K562 (cell line): ENCODE measurements around the gene PLD1. TPM values are rescaled to one million over a fixed set of nuclear protein-coding genes. Genes with fewer than 3 reads are reported as not detected.

Source experiments
- CEBPG ChIP-seq, 3 experiments: fragments of 200-800 bp in 1 of 3; sonication (Bioruptor generic) in 1 of 3; sonication (generic) in 1 of 3; formaldehyde crosslinking in 1 of 3; IDR thresholded peaks in 2 of 3; conservative IDR thresholded peaks in 1 of 3; 2 replicates each; pipeline versions ENCODE4 v1.6.1 to v1.8.0; 2016 to 2022; ENCODE audit warnings: missing compliant biosample characterization in 2 of 3, missing genetic modification characterization in 2 of 3, mild to moderate bottlenecking in 1 of 3, missing genetic modification reagents in 1 of 3
- E2F4 ChIP-seq: sonication (generic); formaldehyde crosslinking; IDR thresholded peaks from 2 replicates; pipeline ENCODE4 v1.8.0; 2022; ENCODE audit warnings: mild to moderate bottlenecking, low read depth, missing genetic modification reagents
- ETV1 ChIP-seq: fragments of 450-650 bp; conservative IDR thresholded peaks from 2 replicates; pipeline ENCODE4 v1.6.1; 2016; ENCODE audit warnings: missing genetic modification characterization, control low read depth, low read depth, missing compliant biosample characterization
- ETV6 ChIP-seq, 3 experiments: fragments of 150-350 bp in 1 of 3; sonication (generic) in 1 of 3; formaldehyde crosslinking in 1 of 3; IDR thresholded peaks; 2 replicates each; pipeline versions ENCODE4 v1.6.1 to v1.8.0; 2014 to 2022; ENCODE audit warnings: borderline replicate concordance in 2 of 3, low read depth in 2 of 3, antibody characterized with exemption in 1 of 3, low read length in 1 of 3, mild to moderate bottlenecking in 1 of 3, missing genetic modification reagents in 1 of 3
- FOXK2 ChIP-seq, 2 experiments: fragments of 450-650 bp; IDR thresholded peaks in 1 of 2; conservative IDR thresholded peaks in 1 of 2; 2 replicates each; pipeline ENCODE4 v1.6.1; 2016; ENCODE audit warnings: low read depth in 2 of 2, mild to moderate bottlenecking in 1 of 2
- FOXP1 ChIP-seq: sonication (generic); formaldehyde crosslinking; IDR thresholded peaks from 2 replicates; pipeline ENCODE4 v1.8.0; 2022; ENCODE audit warnings: mild to moderate bottlenecking, missing genetic modification reagents
- MEIS2 ChIP-seq: fragments of 450-650 bp; IDR thresholded peaks from 2 replicates; pipeline ENCODE4 v1.6.1; 2014; ENCODE audit warnings: mild to moderate bottlenecking; ENCODE audit not compliant: partially characterized antibody
- MLX ChIP-seq, 2 experiments: fragments of 450-650 bp in 1 of 2; sonication (generic) in 1 of 2; formaldehyde crosslinking; conservative IDR thresholded peaks; 2 replicates each; pipeline versions ENCODE4 v1.4.0 to v1.8.1; 2020 to 2022; ENCODE audit warnings: mild to moderate bottlenecking in 1 of 2, missing genetic modification reagents in 1 of 2
- SREBF1 ChIP-seq: fragments of 150-350 bp; IDR thresholded peaks from 2 replicates; pipeline ENCODE4 v1.6.1; 2014; ENCODE audit warnings: antibody characterized with exemption, low read depth, low read length, borderline replicate concordance
- SRSF1 ChIP-seq: fragments of 200-400 bp; formaldehyde crosslinking; IDR thresholded peaks from 2 replicates; pipeline ENCODE4 v1.6.1; 2017; ENCODE audit warnings: mild to moderate bottlenecking, low read depth, low read length, moderate library complexity
- TAF15 ChIP-seq: fragments of 200-400 bp; formaldehyde crosslinking; IDR thresholded peaks from 2 replicates; pipeline ENCODE4 v1.6.1; 2017; ENCODE audit warnings: mild to moderate bottlenecking, low read depth, low read length, moderate library complexity
- TRIM24 ChIP-seq, 2 experiments: fragments of 450-650 bp; IDR thresholded peaks; 2 replicates each; pipeline ENCODE4 v1.6.1; 2016
- U2AF1 ChIP-seq: fragments of 200-400 bp; formaldehyde crosslinking; optimal IDR thresholded peaks from 2 replicates; pipeline ENCODE3; 2017; ENCODE audit warnings: mild to moderate bottlenecking, low read depth, low read length, moderate library complexity
- ZNF239 ChIP-seq: fragments of 250-450 bp; sonication (Bioruptor Pico); IDR thresholded peaks from 2 replicates; pipeline ENCODE4 v1.4.0; 2020; ENCODE audit warnings: mild to moderate bottlenecking
- ZNF253 ChIP-seq: fragments of 250-450 bp; sonication (Bioruptor Pico); conservative IDR thresholded peaks from 2 replicates; pipeline ENCODE4 v1.6.1; 2021; ENCODE audit warnings: mild to moderate bottlenecking
- ZNF444 ChIP-seq: fragments of 250-450 bp; sonication (Bioruptor Pico); IDR thresholded peaks from 2 replicates; pipeline ENCODE4 v1.4.0; 2020; ENCODE audit warnings: mild to moderate bottlenecking, moderate library complexity
- polyA plus RNA-seq, 8 experiments: library from polyadenylated mRNA; depleted of rRNA in 4 of 8; stranded (reverse) in 5 of 8; unstranded in 3 of 8; fragments of >200 nt; fragmentation: Nextera tagmentation in 2 of 8; fragmentation: Illumina TruSeq in 1 of 8; extraction: Ambion mirVana in 2 of 8; extraction: Trizol in 1 of 8; gene quantifications; 2 replicates each; pipeline versions ENCODE4 v1.2.1 to v1.2.3, GENCODE V29; 2011 to 2014; ENCODE audit warnings: inconsistent platforms in 1 of 8, missing spikeins in 1 of 8
- total RNA-seq, 7 experiments: library from RNA; depleted of rRNA in 6 of 7; stranded (reverse); fragments of >200 nt in 6 of 7; fragmentation: Illumina TruSeq in 2 of 7; extraction: Trizol in 2 of 7; gene quantifications; 2 replicates each; pipeline versions ENCODE4 v1.2.1 to v1.2.3, GENCODE V29; 2011 to 2021; ENCODE audit warnings: low replicate concordance in 1 of 7
- TF ChIP-seq, protein P1 (sequence below): fragments of 450-650 bp; IDR thresholded peaks from 2 replicates; pipeline ENCODE4 v1.7.0; 2016; ENCODE audit warnings: borderline replicate concordance
- TF ChIP-seq, protein P2 (sequence below): fragments of 450-650 bp; IDR thresholded peaks from 2 replicates; pipeline ENCODE4 v1.6.1; 2016; ENCODE audit warnings: borderline replicate concordance
- TF ChIP-seq, protein P3 (sequence below): IDR thresholded peaks from 3 replicates; pipeline ENCODE4 v1.6.1; 2011; ENCODE audit warnings: borderline replicate concordance, mild to moderate bottlenecking; ENCODE audit not compliant: insufficient read length, insufficient read depth

The PLD1 gene
- total and polyA plus RNA-seq, 9 of the 15 experiments (the other 6 are each of a cell fraction or from before 2014, with no cell fraction given) = 8.4 to 26.1 (median 18.6) TPM

DNA sequence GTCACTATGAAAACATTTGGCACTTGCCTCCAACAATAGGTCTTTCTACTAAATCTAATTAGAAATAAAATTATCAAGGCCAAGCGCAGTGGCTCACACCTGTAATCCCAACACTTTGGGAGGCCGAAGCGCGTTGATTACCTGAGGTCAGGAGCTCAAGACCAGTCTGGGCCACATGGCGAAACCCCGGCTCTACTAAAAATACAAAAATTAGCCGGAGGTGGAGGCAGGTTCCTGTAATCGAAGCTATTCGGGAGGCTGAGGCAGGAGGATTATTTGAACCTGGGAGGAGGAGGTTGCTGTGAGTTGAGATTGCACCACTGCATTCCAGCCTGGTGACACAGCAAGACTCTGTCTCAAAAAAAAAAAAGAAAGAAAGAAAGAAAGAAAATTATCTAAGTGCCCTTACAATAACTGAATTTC lies 1.6 kb upstream of the PLD1 start (continued):
- TF ChIP-seq ZNF253 (CRISPR knock-in tag) (no peak), FOXK2 (conservative IDR thresholded peaks at IDR 0.05 in 1 of 2, IDR thresholded peaks at IDR 0.05 in 1 of 2; ENCODE audit: low read depth in 2 of 2) (no peak), ETV1 (tag) (no peak), ZNF444 (CRISPR knock-in tag) (no peak), FOXP1 (CRISPR knock-in tag) (no peak), CEBPG (CRISPR knock-in tag; IDR thresholded peaks at IDR 0.05) (no peak), CEBPG (tag; conservative IDR thresholded peaks at IDR 0.05 in 1 of 2, IDR thresholded peaks at IDR 0.05 in 1 of 2) (peak in 1 of 2 experiments; percentile 47; a peak in 1 of 4 replicates), ZNF239 (CRISPR knock-in tag) (no peak), ETV6 (IDR thresholded peaks at IDR 0.05; ENCODE audit: borderline replicate concordance in 1 of 2, low read depth in 2 of 2, low read length in 1 of 2) (no peak), ETV6 (CRISPR knock-in tag; IDR thresholded peaks at IDR 0.05; ENCODE audit: borderline replicate concordance) (no peak), MLX (CRISPR knock-in tag; conservative IDR thresholded peaks at IDR 0.05) (no peak), E2F4 (CRISPR knock-in tag) (no peak), TAF15 (no peak), SREBF1 (no peak), TRIM24 (IDR thresholded peaks at IDR 0.05) (peak; percentile 23 to 37; a peak in 3 of 4 replicates), U2AF1 (no peak), MEIS2 (no peak), SRSF1 (no peak)
- TF ChIP-seq, protein P1, sequence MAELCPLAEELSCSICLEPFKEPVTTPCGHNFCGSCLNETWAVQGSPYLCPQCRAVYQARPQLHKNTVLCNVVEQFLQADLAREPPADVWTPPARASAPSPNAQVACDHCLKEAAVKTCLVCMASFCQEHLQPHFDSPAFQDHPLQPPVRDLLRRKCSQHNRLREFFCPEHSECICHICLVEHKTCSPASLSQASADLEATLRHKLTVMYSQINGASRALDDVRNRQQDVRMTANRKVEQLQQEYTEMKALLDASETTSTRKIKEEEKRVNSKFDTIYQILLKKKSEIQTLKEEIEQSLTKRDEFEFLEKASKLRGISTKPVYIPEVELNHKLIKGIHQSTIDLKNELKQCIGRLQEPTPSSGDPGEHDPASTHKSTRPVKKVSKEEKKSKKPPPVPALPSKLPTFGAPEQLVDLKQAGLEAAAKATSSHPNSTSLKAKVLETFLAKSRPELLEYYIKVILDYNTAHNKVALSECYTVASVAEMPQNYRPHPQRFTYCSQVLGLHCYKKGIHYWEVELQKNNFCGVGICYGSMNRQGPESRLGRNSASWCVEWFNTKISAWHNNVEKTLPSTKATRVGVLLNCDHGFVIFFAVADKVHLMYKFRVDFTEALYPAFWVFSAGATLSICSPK = no peak
- TF ChIP-seq, protein P2, sequence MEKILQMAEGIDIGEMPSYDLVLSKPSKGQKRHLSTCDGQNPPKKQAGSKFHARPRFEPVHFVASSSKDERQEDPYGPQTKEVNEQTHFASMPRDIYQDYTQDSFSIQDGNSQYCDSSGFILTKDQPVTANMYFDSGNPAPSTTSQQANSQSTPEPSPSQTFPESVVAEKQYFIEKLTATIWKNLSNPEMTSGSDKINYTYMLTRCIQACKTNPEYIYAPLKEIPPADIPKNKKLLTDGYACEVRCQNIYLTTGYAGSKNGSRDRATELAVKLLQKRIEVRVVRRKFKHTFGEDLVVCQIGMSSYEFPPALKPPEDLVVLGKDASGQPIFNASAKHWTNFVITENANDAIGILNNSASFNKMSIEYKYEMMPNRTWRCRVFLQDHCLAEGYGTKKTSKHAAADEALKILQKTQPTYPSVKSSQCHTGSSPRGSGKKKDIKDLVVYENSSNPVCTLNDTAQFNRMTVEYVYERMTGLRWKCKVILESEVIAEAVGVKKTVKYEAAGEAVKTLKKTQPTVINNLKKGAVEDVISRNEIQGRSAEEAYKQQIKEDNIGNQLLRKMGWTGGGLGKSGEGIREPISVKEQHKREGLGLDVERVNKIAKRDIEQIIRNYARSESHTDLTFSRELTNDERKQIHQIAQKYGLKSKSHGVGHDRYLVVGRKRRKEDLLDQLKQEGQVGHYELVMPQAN = no peak
- TF ChIP-seq, protein P3, sequence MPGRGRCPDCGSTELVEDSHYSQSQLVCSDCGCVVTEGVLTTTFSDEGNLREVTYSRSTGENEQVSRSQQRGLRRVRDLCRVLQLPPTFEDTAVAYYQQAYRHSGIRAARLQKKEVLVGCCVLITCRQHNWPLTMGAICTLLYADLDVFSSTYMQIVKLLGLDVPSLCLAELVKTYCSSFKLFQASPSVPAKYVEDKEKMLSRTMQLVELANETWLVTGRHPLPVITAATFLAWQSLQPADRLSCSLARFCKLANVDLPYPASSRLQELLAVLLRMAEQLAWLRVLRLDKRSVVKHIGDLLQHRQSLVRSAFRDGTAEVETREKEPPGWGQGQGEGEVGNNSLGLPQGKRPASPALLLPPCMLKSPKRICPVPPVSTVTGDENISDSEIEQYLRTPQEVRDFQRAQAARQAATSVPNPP = no peak
